Neutrophil (primary cell): Measurements from ENCODE around the gene CEP76.
A peak's percentile ranks its signal among the peaks of the same experiment; 100 is the strongest.

Experiments
- H3K27ac ChIP-seq: fragments of 200-600 bp; sonication (generic); 2 replicates; pipeline ENCODE4 v1.5.1; 2016; ENCODE audit warnings: mild to moderate bottlenecking, moderate library complexity
- H3K27me3 ChIP-seq: fragments of 200-600 bp; sonication (generic); 2 replicates; pipeline ENCODE4 v1.6.0; 2016; ENCODE audit warnings: mild to moderate bottlenecking
- H3K36me3 ChIP-seq: fragments of 200-600 bp; sonication (generic); 2 replicates; pipeline ENCODE4 v1.5.1; 2017
- H3K4me1 ChIP-seq, 2 experiments: fragments of 200-600 bp in 1 of 2; sonication (generic) in 1 of 2; 1 replicate in 1 of 2; 2 replicates in 1 of 2; pipeline versions ENCODE4 v1.5.1 to v1.6.1; 2013 to 2016; ENCODE audit warnings: low read depth in 1 of 2, low read length in 1 of 2, mild to moderate bottlenecking in 1 of 2, moderate library complexity in 1 of 2; ENCODE audit not compliant: control insufficient read depth in 1 of 2, insufficient read depth in 1 of 2
- H3K4me3 ChIP-seq, 2 experiments: fragments of 200-600 bp in 1 of 2; sonication (generic) in 1 of 2; 1 replicate in 1 of 2; 2 replicates in 1 of 2; pipeline ENCODE4 v1.5.1; 2013 to 2016; ENCODE audit warnings: low read depth in 1 of 2, low read length in 1 of 2, mild to moderate bottlenecking in 1 of 2, moderate library complexity in 1 of 2
- H3K9me3 ChIP-seq: fragments of 200-600 bp; sonication (generic); 2 replicates; pipeline ENCODE4 v1.5.1; 2016
- CTCF ChIP-seq: fragments of 200-600 bp; sonication (generic); IDR thresholded peaks from 2 replicates; pipeline ENCODE4 v1.5.1; 2016; ENCODE audit warnings: antibody characterized with exemption

CEP76 gene

GRCh38 chr18:12702221-12703095, at the start of gene CEP76, which contains the start of gene PSMG2:
TSS of gene CEP76 (minus strand) at chr18:12702723. CDS start at chr18:12702548, 175 bp downstream.
TSS of gene PSMG2 (plus strand) at chr18:12703042. CDS start at chr18:12703108, 66 bp downstream.
- Histone ChIP-seq H3K9me3 (no peaks in the 10 kb centered on the region), H3K36me3 (peaks cover 13% of the 10 kb centered on the region), H3K27ac (peak within 1 kb of the TSS; percentile 92), H3K4me1 (peaks cover 22 to 25% of the 10 kb centered on the region in 2 experiments), H3K27me3 (no peaks in the 10 kb centered on the region), H3K4me3 (peak within 1 kb of the TSS; percentile 69 to 94)
- no peak for TF ChIP-seq CTCF

- Histone ChIP-seq H3K4me3 (no peak overlapping the region), H3K27me3 (no peaks in the 10 kb centered on the region), H3K9me3 (no peaks in the 10 kb centered on the region), H3K36me3 (no peaks in the 10 kb centered on the region), H3K27ac (no peak overlapping the region), H3K4me1 (no peaks in the 10 kb centered on the region)
- no peak for TF ChIP-seq CTCF
Measured at GRCh38 chr18:12751891-12752290, 49.4 kb upstream of the CEP76 start.

- no peak for TF ChIP-seq CTCF
- no peaks in the 10 kb centered on the region for H3K27me3 ChIP-seq
- no peaks in the 10 kb centered on the region for H3K9me3 ChIP-seq
- no peaks in the 10 kb centered on the region for H3K36me3 ChIP-seq
- no peaks in the 10 kb centered on the region for H3K4me1 ChIP-seq
- H3K4me3 ChIP-seq, result no peak overlapping the region
- no peak overlapping the region for H3K27ac ChIP-seq
Measured at GRCh38 chr18:12751503-12751884, 49.0 kb upstream of the CEP76 start.

GRCh38 chr18:12750715-12751502, 48.4 kb upstream of the CEP76 start:
- Histone ChIP-seq H3K4me1 (no peaks in the 10 kb centered on the region), H3K4me3 (no peak overlapping the region), H3K27ac (no peak overlapping the region), H3K27me3 (no peaks in the 10 kb centered on the region), H3K9me3 (no peaks in the 10 kb centered on the region), H3K36me3 (no peaks in the 10 kb centered on the region)
- no peak for TF ChIP-seq CTCF

GRCh38 chr18:12750076-12750714, 47.7 kb upstream of the CEP76 start:
- H3K4me1 ChIP-seq, result no peaks in the 10 kb centered on the region
- H3K9me3 ChIP-seq, result no peaks in the 10 kb centered on the region
- no peak overlapping the region for H3K27ac ChIP-seq
- H3K27me3 ChIP-seq, result no peaks in the 10 kb centered on the region
- H3K4me3 ChIP-seq, result no peak overlapping the region
- TF ChIP-seq CTCF, result no peak
- no peaks in the 10 kb centered on the region for H3K36me3 ChIP-seq
